Mesenchymal stem cell (in vitro differentiated cells and primary cell): ENCODE data around the gene RMI2.

Experiments used
- DNase-seq: peaks from one replicate; pipeline ENCODE4 v3.0.0-alpha.2; 2013
- H2AFZ ChIP-seq: one replicate; pipeline ENCODE4 v1.6.1; 2013; ENCODE audit warnings: low read depth, mild to moderate bottlenecking, control low read depth, inconsistent platforms, low read length, moderate library complexity
- H2AK5ac ChIP-seq: 2 replicates; pipeline ENCODE4 v1.6.1; 2013; ENCODE audit warnings: low read length, moderate library complexity, mild to moderate bottlenecking, inconsistent platforms; ENCODE audit not compliant: severe bottlenecking
- H2BK120ac ChIP-seq: one replicate; pipeline ENCODE4 v1.6.1; 2013; ENCODE audit warnings: low read depth, mild to moderate bottlenecking, inconsistent platforms, low read length, moderate library complexity
- H2BK12ac ChIP-seq, 2 experiments: one replicate each; pipeline ENCODE4 v1.6.1; 2013; ENCODE audit warnings: inconsistent platforms in 2 of 2, low read length in 2 of 2, mild to moderate bottlenecking in 2 of 2, moderate library complexity in 2 of 2, control low read depth in 1 of 2
- H2BK15ac ChIP-seq: one replicate; pipeline ENCODE4 v1.6.1; 2013; ENCODE audit warnings: mild to moderate bottlenecking, low read depth, inconsistent platforms; ENCODE audit not compliant: poor library complexity, severe bottlenecking
- H2BK5ac ChIP-seq: 2 replicates; pipeline ENCODE4 v1.6.1; 2013; ENCODE audit warnings: low read depth, mild to moderate bottlenecking, low read length, control low read depth, inconsistent platforms; ENCODE audit not compliant: poor library complexity, severe bottlenecking
- H3K14ac ChIP-seq, 2 experiments: one replicate each; pipeline ENCODE4 v1.6.1; 2013; ENCODE audit warnings: inconsistent platforms in 2 of 2, low read length in 2 of 2, control low read depth in 1 of 2, mild to moderate bottlenecking in 1 of 2, moderate library complexity in 1 of 2
- H3K18ac ChIP-seq, 2 experiments: one replicate each; pipeline ENCODE4 v1.6.1; 2013; ENCODE audit warnings: inconsistent platforms in 2 of 2, low read length in 2 of 2, control low read depth in 1 of 2, low read depth in 1 of 2, mild to moderate bottlenecking in 1 of 2
- H3K23ac ChIP-seq, 2 experiments: one replicate each; pipeline ENCODE4 v1.6.1; 2013; ENCODE audit warnings: inconsistent platforms in 2 of 2, low read length in 2 of 2, mild to moderate bottlenecking in 2 of 2, moderate library complexity in 2 of 2, control low read depth in 1 of 2
- H3K27ac ChIP-seq: 2 replicates; pipeline ENCODE4 v1.5.1; 2013; ENCODE audit warnings: mild to moderate bottlenecking, moderate library complexity, low read length, control low read depth, inconsistent platforms; ENCODE audit not compliant: poor library complexity, severe bottlenecking
- H3K27me3 ChIP-seq, 2 experiments: 2 replicates each; pipeline versions ENCODE4 v1.6.1 to v1.7.0; 2013; ENCODE audit warnings: low read length in 2 of 2, mild to moderate bottlenecking in 2 of 2, moderate library complexity in 2 of 2, control low read depth in 1 of 2, inconsistent platforms in 1 of 2; ENCODE audit not compliant: control insufficient read depth in 1 of 2, insufficient read depth in 1 of 2
- H3K36me3 ChIP-seq, 2 experiments: 2 replicates each; pipeline versions ENCODE4 v1.6.1 to v1.7.0; 2013; ENCODE audit warnings: low read length in 2 of 2, control low read depth in 1 of 2, inconsistent platforms in 1 of 2, low read depth in 1 of 2, mild to moderate bottlenecking in 1 of 2; ENCODE audit not compliant: insufficient read depth in 2 of 2, control insufficient read depth in 1 of 2
- H3K4ac ChIP-seq, 2 experiments: one replicate each; pipeline ENCODE4 v1.6.1; 2013; ENCODE audit warnings: inconsistent platforms in 2 of 2, low read length in 2 of 2, mild to moderate bottlenecking in 2 of 2, moderate library complexity in 2 of 2, control low read depth in 1 of 2, low read depth in 1 of 2
- H3K4me1 ChIP-seq: 2 replicates; pipeline ENCODE4 v1.6.1; 2013; ENCODE audit warnings: low read depth, low read length, control low read depth; ENCODE audit not compliant: control insufficient read depth, insufficient read depth
- H3K4me2 ChIP-seq: 2 replicates; pipeline ENCODE4 v1.6.1; 2013; ENCODE audit warnings: low read length, mild to moderate bottlenecking, inconsistent platforms; ENCODE audit not compliant: poor library complexity, severe bottlenecking
- H3K4me3 ChIP-seq, 2 experiments: 2 replicates each; pipeline versions ENCODE4 v1.5.1 to v1.7.0; 2013; ENCODE audit warnings: low read length in 2 of 2, mild to moderate bottlenecking in 2 of 2, control low read depth in 1 of 2, low read depth in 1 of 2; ENCODE audit not compliant: insufficient read depth in 1 of 2
- H3K79me1 ChIP-seq: replicated peaks from 2 replicates; pipeline ENCODE4 v1.6.1; 2013; ENCODE audit warnings: mild to moderate bottlenecking, control low read depth, low read length, inconsistent platforms; ENCODE audit not compliant: poor library complexity, severe bottlenecking
- H3K9ac ChIP-seq: 2 replicates; pipeline ENCODE4 v1.7.0; 2013; ENCODE audit warnings: mild to moderate bottlenecking, low read length, moderate library complexity
- H3K9me3 ChIP-seq: 2 replicates; pipeline ENCODE4 v1.7.0; 2013; ENCODE audit warnings: mild to moderate bottlenecking, low read length; ENCODE audit not compliant: control insufficient read depth
- H4K8ac ChIP-seq: one replicate; pipeline ENCODE4 v1.6.1; 2013; ENCODE audit warnings: inconsistent platforms, mild to moderate bottlenecking, low read length, moderate library complexity
- H4K91ac ChIP-seq: one replicate; pipeline ENCODE4 v1.6.1; 2013; ENCODE audit warnings: mild to moderate bottlenecking, low read length, inconsistent platforms
- WGBS: methylation state at CpG from one replicate; pipeline ENCODE4 v1.1.7; 2013; ENCODE audit warnings: mixed read lengths; 5-methylcytosine and 5-hydroxymethylcytosine counted together

RMI2 gene

GRCh38 chr16:11303405-11304138, 41.7 kb upstream of the RMI2 start:
- peaks cover 19% of the 10 kb centered on the region for H3K4me1 ChIP-seq
- H4K8ac ChIP-seq, result no peak overlapping the region
- no peak overlapping the region for H2BK5ac ChIP-seq
- no peak overlapping the region for H3K14ac ChIP-seq
- no peak overlapping the region for H3K23ac ChIP-seq
- no peak overlapping the region for H3K4me3 ChIP-seq
- no peaks in the 10 kb centered on the region for H3K36me3 ChIP-seq
- H4K91ac ChIP-seq, result no peak overlapping the region
- H3K18ac ChIP-seq, result no peak overlapping the region
- H2AFZ ChIP-seq, result no peak overlapping the region
- H2BK12ac ChIP-seq, result no peak overlapping the region
- peaks cover 0 to 4% of the 10 kb centered on the region in 2 experiments for H3K27me3 ChIP-seq
- no peak overlapping the region for H3K9ac ChIP-seq
- no peaks in the 10 kb centered on the region for H3K9me3 ChIP-seq
- no peaks in the 10 kb centered on the region for H3K79me1 ChIP-seq
- peak overlapping the region; percentile 59 for H2AK5ac ChIP-seq
- no peak overlapping the region for H3K27ac ChIP-seq
- no peak overlapping the region for H3K4me2 ChIP-seq
- H2BK15ac ChIP-seq, result no peak overlapping the region
- no peak overlapping the region for H2BK120ac ChIP-seq
- DNase-seq, result peak; percentile 36
- 86% methylated on average over 18 of the region's 18 CpGs for WGBS
- H3K4ac ChIP-seq, result no peak overlapping the region

GRCh38 chr16:11306381-11306780, 38.9 kb upstream of the RMI2 start:
- no peaks in the 10 kb centered on the region for H3K79me1 ChIP-seq
- peak overlapping the region; percentile 54 for H2AK5ac ChIP-seq
- no peak overlapping the region for H3K9ac ChIP-seq
- H3K27ac ChIP-seq, result no peak overlapping the region
- H3K4me1 ChIP-seq, result peaks cover 31% of the 10 kb centered on the region
- DNase-seq, result no peak
- 86% methylated on average over 6 of the region's 8 CpGs for WGBS
- H3K9me3 ChIP-seq, result no peaks in the 10 kb centered on the region
- no peak overlapping the region for H3K4ac ChIP-seq
- H3K36me3 ChIP-seq, result no peaks in the 10 kb centered on the region
- no peak overlapping the region for H2BK15ac ChIP-seq
- H3K18ac ChIP-seq, result no peak overlapping the region
- H4K91ac ChIP-seq, result no peak overlapping the region
- H2AFZ ChIP-seq, result no peak overlapping the region
- H2BK12ac ChIP-seq, result no peak overlapping the region
- H3K14ac ChIP-seq, result no peak overlapping the region
- H3K23ac ChIP-seq, result no peak overlapping the region
- no peaks in the 10 kb centered on the region for H3K27me3 ChIP-seq
- H4K8ac ChIP-seq, result no peak overlapping the region
- no peak overlapping the region for H3K4me3 ChIP-seq
- no peak overlapping the region for H3K4me2 ChIP-seq
- no peak overlapping the region for H2BK5ac ChIP-seq
- H2BK120ac ChIP-seq, result no peak overlapping the region

DNA sequence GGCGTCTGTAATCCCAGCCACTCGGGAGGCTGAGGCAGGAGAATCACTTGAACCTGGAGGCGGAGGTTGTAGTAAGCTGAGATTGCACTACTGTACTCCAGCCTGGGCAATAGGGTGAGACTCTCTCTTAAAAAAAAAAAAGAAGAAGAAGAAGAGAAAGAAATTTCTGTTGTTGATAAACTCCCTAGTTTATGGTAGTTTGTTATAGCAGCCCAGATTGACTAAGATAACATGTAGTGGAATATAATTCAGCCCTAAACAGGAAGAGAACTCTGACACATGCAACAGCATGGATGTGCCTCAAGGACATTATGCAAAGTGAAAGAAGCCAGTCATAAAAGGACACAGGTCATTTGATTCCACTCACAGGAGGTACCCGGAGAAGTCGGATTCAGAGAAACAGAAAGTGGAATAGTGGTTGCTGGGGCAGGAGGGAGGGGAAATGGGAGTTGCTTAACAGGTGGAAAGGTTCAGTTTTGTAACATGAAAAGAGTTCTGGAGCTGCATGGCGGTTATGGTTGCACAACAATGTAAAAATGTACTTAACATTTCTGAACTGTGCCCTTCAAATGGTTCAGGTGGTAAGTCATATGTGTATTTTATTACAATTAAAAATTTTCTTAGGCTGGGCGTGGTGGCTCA, 38.1 kb upstream of the RMI2 start:
- Histone ChIP-seq H2BK120ac (no peak overlapping the region), H2BK12ac (no peak overlapping the region), H3K36me3 (no peaks in the 10 kb centered on the region), H3K4ac (no peak overlapping the region), H2BK15ac (no peak overlapping the region), H3K9me3 (no peaks in the 10 kb centered on the region), H3K23ac (no peak overlapping the region), H3K27me3 (no peaks in the 10 kb centered on the region), H3K9ac (no peak overlapping the region), H2AFZ (no peak overlapping the region), H4K91ac (no peak overlapping the region), H4K8ac (no peak overlapping the region), H3K4me2 (no peak overlapping the region), H2AK5ac (peak overlapping the region; percentile 42), H3K14ac (no peak overlapping the region), H3K27ac (no peak overlapping the region), H3K79me1 (no peaks in the 10 kb centered on the region), H3K4me1 (peaks cover 36% of the 10 kb centered on the region), H3K4me3 (no peak overlapping the region), H3K18ac (no peak overlapping the region), H2BK5ac (peak overlapping the region; percentile 63)
- DNase-seq, result peak; percentile 36
- 86% methylated on average over 6 of the region's 7 CpGs for WGBS

DNA sequence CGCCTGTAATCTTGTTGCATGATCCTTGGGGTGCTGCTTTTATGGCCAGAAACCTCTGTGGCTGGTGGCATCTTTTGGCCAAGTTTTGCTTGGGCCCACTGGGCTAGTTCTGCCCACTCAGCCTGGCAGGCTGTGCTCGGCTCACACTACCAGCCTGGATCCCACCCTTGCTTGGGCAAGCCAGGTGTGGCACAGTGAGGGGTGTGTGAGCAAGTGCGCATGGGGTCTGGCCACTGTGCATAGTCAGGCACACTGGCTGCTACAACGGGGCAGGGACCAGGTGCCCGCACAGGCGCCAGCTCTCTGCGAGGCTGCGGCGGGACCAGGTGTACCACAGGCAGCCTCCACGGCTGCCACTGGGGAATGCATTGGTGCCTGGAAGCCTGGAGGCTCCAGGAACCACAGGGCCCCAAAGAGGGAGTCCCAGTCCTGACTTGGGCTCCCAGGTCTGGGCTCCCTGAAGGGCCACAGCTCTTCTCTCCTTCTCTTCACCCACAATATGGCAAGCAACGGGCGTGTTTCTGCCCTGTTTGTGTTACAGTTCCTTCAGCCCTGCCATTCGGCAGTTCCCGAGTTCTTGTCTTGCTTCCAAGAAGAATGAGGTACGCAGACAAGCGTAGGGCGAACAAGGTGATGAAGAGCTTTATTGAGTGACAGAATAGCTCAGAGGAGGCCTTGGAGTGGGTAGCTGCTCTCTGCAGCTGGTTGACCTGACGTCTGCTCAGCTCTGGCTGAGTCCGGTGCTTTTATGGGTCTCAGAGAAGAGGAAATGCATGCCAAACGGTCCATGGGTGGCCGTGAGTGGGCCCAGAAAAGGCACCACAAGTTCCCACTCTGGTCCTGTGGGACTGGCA, 37.4 kb upstream of the RMI2 start:
- Histone ChIP-seq H3K9ac (no peak overlapping the region), H3K4me3 (no peak overlapping the region), H3K9me3 (no peaks in the 10 kb centered on the region), H3K36me3 (no peaks in the 10 kb centered on the region), H3K79me1 (no peaks in the 10 kb centered on the region), H3K4me2 (no peak overlapping the region), H4K91ac (peak overlapping the region; percentile 34), H2AK5ac (peak overlapping the region; percentile 58), H3K4me1 (peaks cover 43% of the 10 kb centered on the region), H3K27ac (peak overlapping the region; percentile 76), H3K4ac (no peak overlapping the region), H3K27me3 (no peaks in the 10 kb centered on the region), H3K18ac (peak overlapping the region in 1 of 2 experiments; percentile 18), H4K8ac (no peak overlapping the region), H2AFZ (no peak overlapping the region), H2BK12ac (peak overlapping the region in 1 of 2 experiments; percentile 1), H2BK120ac (no peak overlapping the region), H3K14ac (no peak overlapping the region), H2BK5ac (peak overlapping the region; percentile 21), H3K23ac (no peak overlapping the region), H2BK15ac (no peak overlapping the region)
- no peak for DNase-seq
- WGBS, result 94% methylated on average over 21 of the region's 21 CpGs
